Right renal cortex interstitium (tissue), 3 donors: ENCODE measurements around the gene MAP4K1. TPM values are rescaled to one million over a fixed set of nuclear protein-coding genes. Genes with fewer than 3 reads are reported as not detected.

Experiments
- DNase-seq, 3 donors: peaks; one replicate each; pipeline ENCODE4 v3.0.0-alpha.2; 2013; ENCODE audit warnings: low read depth in 3 of 3, low spot score in 2 of 3
- polyA plus RNA-seq, 3 donors: library from polyadenylated mRNA; unstranded; fragments of 120-200 nt; gene quantifications; one replicate each; pipeline ENCODE4 v1.2.1, GENCODE V29; 2013; ENCODE audit not compliant: insufficient read length in 3 of 3

Gene MAP4K1
- 1 to 10 TPM; 2.5 to 2.9 (median 2.6) TPM for polyA plus RNA-seq

DNA sequence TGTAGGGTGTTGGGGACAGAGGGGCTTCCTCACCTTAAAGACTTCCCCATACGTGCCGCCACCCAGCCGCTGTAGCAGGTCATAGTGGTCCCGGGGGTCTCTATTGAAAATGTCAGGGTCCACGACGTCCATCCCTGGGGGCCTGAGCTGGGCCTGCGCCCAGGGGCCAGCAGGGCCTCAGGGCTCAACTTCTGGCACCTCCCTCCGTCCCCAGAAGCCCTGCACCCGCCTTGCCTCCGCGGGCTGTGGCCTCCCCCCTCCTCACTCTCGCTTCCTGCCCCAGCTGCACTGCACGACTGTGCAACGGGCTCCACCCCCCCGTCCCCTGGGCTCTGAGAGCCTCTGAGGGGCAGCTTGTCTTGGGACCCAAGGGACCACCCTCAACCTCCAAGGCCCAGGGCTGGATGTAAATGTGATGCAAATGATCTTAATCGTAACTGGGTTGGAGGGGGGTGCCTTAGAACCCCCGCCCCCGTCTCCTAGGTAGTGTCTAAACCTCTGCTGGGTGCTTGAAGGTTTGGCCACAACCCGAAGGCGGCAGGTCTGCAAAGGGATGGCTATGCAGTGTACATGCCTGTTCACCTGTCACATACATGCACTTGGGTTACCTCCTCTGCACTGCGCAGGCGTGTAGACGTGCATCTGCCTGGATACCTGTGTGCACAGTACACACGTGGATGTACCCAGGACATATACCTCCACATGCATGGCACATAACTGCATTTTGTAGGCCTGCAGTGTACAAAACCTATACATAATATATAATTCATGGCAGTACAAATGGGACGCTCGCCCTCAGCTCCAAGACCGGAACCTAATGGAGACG, at the start of gene MAP4K1:
MAP4K1 (minus strand) TSS at position 190 of the 826 bp plus-strand sequence; CDS start at position 132, 58 bp downstream.
- DNase-seq: no peak

DNA sequence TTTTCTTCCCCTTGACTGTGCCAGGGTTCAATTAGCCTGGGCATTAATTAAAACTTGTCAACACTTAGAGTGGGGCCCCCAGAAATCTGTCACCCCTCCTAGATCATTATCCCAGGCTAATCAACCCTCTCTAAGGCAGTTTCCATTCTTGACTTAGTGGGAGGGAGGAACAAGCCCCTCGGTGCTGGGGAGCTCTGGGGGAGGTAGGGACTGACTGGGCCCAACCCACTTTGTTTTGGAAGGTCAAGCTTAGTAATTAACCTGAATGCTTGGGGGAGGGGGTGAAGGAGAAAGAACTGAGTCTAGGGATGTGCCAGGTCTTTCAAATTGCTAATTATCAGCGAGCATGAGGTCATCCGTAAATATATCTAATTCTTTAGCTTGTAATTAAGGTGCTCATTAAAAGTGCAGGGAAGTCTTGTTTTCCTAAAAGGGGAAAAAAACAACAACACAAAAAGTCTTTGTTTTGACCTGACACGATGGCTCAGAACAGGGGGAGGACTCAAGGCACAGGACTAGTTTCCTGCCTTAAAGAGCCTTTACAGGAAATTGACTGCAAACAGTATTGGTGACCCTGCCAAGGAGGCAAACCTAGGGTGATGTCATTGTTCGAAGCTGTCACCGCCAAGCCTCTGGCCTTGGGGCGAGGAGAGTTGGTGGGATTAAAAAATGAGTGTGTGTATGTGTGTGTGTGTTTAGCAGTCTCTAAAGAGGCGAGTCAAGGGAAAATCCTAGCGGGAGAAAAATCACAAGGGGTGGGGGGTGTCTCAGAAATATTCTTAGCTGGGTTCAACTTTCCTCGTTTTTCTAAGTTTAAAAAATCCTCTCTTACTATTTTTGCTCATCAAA, 49.1 kb upstream of the MAP4K1 start:
- no peak for DNase-seq

DNA sequence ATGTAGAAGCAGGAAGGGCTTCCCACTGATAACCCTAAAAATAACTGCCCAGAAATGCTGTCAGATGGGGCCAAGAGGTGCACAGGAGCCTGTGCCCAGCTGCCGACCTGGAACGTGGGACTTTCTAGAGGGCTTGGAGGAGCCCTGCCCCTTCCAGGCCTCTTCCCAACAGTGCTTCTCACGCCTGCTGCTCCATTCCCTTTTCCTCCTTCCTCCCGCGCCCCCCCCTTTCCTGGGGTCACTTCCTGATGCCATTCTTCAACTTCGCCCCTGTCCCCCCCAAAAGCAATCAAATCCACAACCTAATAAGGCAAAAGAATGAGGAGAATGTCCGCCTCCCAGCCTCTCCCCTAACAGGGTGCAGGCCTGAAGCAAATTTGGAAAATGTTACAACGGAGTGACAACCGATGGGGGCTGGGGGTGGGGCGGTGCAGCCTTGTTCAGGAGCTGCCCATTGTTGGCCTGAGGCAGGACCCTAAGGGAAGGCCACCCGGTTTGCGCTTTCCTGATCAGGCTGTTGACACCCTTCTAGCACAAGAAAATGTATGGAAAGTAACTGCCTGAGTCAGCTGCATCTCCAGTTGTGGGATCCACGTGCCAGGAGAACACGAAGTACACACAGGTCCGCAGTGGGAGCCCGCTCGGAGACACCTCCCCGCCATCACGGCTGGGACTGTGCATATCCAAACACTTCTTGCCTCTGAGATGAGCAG, 48.4 kb upstream of the MAP4K1 start:
- no peak for DNase-seq

DNA sequence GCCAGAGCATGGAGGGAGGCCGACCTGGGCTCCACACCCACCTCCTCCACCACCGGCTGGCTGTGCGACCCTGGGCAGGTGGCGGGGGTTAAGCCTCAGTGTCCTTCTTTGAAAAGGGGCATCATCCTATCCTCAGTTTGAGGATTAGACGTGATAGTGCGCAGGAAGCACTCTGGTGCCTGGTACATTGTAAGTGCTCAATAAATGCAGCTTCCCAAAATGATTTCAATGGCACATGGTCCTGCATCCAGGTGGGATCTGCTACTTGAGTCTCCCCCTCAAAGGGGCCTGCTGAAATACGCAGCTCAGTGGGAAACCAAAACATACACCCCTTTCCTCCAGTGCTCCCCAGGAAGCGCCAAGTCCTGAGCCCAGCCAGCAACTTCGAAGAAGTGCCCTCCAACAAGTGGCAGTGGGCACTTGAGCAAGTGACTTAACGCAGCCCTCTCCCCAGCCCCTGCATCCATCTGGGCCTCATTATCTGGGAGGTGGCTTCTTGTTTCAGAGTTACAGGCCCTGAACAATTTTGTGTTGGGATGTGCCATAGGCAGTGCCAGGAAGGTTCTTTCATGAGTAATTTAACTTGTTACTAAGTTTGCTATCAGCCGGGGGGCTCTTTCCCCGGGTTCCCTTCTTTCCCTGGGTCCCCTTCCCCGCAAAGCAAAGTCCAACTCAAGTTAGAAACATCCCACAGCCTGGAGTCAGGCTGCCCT, 47.6 kb upstream of the MAP4K1 start:
- no peak for DNase-seq

DNA sequence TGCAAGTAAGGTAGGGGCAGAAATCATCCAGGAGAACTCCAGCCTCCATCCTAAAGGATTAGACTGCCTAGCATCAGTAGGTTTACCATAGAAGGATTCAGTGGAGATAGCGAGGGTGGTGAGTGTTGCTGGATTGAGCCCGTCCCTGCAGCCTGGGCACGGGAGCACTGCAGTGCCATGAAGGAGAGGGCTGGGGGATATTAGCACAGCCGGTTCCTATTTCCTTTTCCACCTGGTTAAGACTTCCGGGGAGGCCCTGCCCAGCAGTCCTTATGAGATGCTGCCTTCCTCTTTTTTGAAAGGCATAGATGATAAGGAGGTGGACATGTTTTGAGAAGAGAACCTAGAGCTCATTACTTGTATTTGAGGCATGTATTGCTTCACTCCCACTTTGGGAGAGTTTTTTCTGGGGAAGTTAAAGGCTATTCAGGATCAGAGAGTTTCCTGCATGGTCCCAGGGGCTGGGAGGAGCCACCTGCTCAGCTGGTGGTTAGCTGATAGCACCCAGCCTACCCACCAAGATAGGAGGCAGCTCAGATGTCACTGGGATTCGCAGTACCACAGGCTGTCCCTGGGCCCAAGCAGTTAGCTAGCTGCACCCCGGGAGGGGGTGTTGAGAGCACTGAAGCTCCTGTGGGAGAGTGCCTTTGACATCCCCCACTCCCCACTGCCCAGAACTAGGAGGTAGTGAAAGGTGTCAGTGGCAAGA, 46.9 kb upstream of the MAP4K1 start:
- DNase-seq: no peak

DNA sequence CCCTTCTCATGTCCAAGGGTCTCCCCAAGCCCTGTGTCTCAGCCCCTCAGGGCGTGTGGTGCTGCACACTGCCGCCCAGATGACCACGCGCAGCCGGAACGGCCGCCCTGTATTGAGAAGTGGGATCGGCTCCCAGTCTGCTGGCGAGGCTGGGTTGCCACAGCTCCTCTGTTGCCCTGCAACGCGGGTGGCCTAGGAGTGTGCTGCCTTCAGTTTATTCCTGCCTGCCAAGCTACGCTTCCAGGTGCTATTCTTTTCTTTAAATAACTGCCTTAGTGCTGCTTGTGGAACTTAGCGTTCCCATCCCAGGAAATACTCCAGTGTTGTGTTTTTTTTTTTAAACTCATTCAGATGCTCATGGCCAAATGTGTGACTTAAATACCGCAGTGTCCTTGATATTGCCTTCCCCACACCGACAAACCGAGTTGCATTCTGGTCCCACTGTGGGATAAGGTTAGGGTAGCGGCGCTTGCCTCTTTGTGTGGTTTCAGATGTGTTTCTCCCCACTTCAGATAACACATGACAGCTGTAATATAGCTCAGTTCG, 46.3 kb upstream of the MAP4K1 start:
- DNase-seq: no peak

DNA sequence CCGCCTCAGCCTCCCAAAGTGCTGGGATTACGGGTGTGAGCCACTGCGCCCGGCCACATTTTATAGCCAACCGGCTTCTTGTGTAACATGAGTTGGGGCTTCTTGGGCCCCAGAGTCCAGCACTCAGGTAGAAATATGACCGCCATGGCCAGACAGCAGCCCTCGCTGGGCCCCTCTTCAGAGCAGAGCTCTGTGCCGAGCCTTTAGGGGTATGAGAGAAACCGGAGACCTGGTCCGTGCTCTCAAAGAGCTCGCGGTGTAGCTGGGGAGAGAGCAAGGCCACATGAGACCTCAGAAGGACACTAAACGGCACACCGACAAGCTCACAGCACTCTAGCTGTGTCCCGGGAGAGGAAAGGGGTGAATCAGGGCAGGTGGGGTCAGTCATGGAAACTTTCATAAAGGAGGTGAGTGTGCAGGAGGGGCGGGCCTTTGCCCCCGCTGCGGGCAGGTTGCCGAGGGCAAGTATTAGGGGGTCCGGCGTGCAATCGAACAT, 45.5 kb upstream of the MAP4K1 start:
- DNase-seq: no peak

DNA sequence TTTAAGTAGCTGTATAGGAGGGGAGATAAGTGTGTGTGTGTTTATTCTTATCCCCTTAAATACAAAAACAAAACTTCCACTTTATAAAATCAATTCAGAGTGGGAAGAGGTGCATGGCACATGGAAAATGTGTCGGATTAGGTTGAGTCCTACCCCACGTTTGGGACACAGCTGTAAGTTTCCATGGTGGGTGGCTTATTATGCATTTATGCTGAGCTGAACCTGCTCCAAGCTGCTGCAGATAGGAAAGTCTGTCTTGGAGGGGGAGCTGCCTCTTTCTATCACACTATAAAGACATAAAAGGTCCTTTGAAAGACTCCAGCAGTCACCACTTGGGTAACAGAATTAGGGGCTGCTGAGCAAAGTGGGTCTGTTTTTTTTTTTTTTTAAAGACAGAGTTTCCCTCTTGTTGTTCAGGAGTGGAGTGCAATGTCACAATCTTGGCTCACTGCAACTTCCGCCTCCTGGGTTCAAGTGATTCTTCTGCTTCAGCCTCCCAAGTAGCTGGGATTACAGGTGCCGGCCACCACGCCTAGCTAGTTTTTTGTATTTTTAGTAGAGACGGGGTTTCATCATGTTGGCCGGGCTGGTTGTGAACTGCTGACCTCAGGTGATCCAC, 44.9 kb upstream of the MAP4K1 start:
- no peak for DNase-seq

DNA sequence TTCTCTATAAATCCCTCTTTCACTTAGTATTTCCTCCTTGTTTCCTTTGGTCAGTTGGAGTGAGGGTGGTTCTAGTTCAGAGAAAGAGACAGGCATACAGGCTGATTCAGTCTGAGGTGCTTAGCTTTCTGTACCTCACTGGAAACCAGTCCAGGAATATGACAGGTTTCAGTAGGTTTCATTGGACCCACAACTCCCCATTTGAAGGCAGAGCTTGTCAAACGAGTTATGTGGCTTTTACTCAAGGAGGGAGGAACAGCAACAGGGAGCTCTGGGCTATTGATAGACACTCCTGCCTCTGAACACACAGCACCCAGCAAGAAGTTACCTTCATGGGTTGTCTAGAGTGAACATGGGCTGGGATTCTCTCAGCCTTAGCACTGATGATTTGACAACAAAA, 44.2 kb upstream of the MAP4K1 start:
- DNase-seq: no peak

DNA sequence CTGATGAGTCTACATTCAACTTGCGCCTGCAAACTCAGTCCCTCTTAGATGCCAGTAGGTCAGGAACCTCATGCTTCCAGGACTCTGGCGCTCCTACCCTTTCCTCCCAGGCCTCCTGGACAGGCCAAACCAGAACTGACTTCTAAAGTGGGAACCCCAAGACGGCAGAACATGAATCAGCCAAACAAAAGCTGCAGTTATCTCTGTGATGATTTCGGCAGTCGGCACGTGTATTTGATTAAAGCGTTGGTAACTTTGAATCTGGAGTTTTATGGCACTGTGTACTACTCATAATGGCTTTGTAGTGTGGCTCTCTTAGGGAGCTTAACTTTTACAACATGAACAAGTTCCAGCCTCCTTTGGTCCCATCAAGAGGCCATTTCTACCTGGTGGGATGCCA, 43.4 kb upstream of the MAP4K1 start:
- DNase-seq: no peak

DNA sequence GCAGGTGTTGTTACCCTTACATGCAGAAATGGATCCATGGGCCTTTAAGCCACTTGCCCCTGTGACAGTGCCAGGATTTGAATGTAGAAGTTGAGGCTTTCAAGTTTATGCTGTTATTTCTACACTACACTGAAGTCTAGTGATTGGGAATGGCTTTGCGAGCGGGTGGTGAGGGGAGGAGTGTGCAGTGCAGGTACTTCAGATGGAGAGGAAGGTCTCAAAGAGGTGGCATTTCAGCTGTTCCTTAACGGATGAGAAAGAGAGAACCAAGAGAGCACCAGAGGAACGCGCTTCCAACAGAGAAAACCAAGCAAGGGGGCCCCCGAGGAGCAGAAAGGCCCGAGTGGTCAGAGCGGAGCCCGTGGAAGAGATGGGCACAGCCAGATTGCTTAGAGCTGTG, 43.0 kb upstream of the MAP4K1 start:
- no peak for DNase-seq

DNA sequence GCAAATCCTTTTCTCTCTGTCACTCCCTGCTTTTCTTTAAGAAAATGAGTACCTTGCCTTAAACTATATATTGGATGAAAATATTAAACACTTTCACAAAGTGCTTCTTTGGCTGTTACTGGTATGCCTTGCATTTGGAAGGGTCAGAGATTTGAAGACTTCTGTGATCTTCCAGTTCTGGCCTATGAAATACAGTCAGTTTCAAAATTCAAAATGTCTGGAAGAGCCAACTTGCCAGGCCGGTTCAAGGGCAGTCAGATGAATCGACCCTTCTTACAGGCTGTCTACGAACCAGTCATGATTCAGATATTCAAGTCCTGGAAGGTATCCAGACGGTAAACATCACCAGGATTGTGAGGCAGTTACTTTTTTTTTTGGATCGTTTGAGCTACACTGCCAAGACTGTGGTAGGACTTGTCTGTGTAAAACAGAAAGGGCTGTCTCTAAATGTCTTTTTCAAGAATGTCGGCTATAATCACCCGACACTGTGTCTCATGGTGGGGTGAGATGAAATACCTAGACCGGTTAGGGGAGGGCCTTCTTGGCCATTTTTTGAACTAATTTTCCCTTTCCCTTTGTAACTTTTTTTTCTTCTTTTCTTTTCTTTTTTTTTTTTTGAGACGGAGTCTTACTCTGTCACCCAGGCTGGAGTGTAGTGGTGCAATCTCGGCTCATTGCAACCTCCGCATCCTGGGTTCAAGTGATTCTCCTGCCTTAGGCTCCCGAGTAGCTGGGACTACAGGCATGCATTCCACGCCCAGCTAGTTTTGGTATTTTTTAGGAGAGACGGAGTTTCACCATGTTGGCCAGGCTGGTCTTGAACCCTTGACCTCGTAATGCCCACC, 40.9 kb upstream of the MAP4K1 start:
- no peak for DNase-seq

DNA sequence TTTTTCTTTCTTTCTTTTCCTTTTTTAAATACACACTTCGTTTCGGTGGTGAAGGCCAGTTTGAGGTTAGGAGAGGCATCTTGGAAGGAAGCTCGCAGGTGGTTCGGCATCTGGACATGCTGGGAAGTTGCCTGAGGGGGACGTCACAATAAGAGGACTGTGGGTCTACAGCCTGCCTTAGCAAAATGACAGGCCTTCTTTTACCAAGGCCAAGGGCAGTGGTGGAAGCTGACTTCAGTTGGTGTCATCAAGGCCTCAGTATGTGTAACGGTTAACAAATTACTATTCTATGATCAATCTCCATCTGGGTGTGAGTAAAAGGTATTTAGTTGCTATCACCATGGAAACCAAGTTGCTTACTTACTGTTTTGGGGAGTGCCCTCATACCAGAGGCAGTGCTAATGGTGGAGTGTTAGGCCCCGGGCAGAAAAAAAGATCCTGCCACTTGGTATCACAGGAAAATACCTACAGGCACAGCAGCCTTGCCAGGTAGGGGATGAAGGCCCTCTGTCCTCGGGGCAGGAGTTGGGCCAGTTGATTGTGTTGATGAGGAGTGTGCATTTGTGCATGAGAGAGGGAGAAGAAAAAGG, 40.0 kb upstream of the MAP4K1 start:
- no peak for DNase-seq

DNA sequence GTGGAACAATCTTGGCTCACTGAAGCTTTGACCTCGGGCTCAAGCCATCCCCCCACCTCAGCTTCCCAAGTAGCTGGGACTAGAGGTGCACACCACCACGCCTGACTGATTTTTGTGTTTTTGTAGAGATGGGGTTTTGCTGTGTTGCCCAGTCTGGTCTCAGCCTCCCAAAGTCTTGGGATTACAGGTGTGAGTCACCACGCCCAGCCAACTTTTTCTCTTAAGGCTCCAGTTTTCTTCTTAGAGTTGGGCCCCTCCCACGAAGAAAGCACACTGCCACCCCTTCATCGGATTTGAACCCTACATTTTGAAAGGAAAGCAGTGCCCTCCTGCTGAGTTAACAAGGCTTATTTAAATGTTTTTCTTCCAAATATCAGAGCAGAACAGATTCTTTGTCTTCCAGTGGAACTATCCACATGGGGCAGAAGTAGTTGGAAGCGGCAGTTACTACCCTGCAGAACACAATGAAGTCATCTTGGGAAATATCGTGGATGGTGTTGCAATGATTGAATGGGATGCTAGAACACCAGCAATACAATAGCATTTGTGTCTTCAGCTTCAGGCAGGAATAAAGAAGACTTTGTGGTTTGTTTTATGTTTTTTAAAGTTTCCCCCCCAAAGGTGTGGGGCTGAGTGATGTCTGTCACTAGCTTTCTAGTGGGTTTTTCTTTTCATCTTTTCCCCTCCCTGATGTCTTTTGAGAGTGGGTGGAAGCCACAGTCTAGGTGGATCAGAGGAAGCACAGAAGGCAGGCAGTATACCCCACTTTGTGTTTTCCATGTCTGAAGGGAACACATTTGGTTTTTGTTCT, 38.6 kb upstream of the MAP4K1 start:
- no peak for DNase-seq

DNA sequence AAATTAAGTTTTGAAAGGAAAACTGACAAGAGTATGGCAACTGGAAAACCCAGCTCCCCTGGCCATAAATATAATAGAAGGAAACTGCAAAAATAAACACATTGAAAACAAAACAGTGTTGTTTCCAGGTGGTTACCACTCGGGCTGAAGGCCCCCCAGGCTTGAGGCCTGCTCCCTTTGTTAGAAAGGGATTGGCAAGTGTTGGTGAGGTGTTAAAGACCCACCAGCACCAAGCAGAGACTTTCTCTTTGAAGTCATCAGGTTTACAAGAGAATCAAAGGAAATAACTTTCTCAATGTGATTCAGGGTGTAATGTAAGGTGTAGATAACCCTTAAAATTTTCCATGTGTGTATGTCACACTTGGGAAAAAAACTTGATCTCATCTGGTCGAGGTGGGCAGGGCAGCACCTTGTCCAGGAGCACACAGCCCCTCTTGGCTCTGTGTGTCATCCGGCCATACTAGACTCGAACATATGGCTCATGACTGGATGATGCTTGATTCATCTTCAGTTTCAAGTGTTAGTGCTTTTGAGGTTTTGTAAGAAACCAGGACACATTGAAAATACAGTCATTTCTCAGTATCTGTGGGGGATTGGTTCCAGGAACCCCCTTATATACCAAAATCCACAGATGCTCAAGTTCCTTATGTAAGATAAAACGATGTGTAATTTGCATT, 37.5 kb upstream of the MAP4K1 start:
- DNase-seq: no peak

DNA sequence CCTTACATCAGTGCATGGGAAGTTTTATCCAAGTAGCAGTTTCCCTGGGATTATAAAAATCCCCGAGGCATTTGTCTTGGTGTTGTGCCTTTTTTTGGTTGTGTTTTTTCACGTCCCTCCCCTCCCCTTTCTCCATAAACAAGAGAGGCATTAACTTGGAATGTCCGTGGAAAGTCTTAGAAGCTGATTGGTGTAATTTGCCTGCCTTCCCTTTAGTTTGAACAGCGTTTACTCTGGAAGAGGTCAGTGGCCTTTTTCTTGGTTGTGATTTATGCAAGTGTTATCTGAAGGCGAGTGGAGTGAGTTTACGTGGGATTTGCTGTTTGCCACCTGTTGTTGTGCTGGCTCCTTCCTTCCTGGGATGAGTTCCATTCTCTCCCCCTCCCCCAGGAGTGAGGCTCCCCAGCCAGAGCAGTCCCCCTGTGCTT, 36.9 kb upstream of the MAP4K1 start:
- no peak for DNase-seq
